ENCODE data around the gene ACBD4. TPM values are rescaled to one million over a fixed set of nuclear protein-coding genes. Genes with fewer than 3 reads are reported as not detected.

The ACBD4 gene
- polyA plus RNA-seq, 1 experiment, result 4.0 TPM

DNA sequence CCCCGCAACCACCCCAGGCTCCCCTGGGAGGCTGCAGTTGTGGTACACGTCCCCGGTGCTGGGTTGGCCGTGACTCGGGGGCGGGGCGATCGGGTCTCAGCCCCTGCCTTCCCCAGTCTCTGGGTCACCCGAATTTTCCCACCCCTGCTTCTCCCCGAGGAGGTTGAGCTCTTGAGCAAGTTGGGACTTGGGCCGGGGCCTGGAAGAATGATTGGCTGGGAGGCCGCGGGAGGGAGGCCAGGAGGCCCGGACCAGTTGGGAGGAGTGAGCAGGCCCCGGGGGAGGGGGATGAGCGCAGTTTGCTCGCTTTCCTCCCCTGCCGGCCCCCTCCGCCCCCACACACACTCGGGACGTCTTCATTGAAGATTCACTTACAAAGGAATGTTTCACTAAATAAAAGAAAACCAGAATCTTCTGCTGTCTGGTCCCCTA is 8.3 kb downstream of the ACBD4 start:
- Histone ChIP-seq H3K27me3 (ENCODE audit: control insufficient read depth, insufficient read depth, low read length) (no peaks in the 10 kb centered on the region), H3K27ac (ENCODE audit: low read depth, low read length) (peak overlapping the region; percentile 93), H3K4me3 (ENCODE audit: low read depth, low read length) (peak overlapping the region; percentile 48), H3K9me3 (ENCODE audit: control insufficient read depth, insufficient read depth, low read length) (no peaks in the 10 kb centered on the region; the same call in 1 of the 2 replicates)
- CTCF ChIA-PET, result interaction anchor here (0.9 to 1.7 kb wide), 3 partner anchors 9 to 54 kb away, joined by 3 to 35 read pairs (median 12); partner anchors contain the start of gene ACBD4
- TF ChIP-seq, protein P1, sequence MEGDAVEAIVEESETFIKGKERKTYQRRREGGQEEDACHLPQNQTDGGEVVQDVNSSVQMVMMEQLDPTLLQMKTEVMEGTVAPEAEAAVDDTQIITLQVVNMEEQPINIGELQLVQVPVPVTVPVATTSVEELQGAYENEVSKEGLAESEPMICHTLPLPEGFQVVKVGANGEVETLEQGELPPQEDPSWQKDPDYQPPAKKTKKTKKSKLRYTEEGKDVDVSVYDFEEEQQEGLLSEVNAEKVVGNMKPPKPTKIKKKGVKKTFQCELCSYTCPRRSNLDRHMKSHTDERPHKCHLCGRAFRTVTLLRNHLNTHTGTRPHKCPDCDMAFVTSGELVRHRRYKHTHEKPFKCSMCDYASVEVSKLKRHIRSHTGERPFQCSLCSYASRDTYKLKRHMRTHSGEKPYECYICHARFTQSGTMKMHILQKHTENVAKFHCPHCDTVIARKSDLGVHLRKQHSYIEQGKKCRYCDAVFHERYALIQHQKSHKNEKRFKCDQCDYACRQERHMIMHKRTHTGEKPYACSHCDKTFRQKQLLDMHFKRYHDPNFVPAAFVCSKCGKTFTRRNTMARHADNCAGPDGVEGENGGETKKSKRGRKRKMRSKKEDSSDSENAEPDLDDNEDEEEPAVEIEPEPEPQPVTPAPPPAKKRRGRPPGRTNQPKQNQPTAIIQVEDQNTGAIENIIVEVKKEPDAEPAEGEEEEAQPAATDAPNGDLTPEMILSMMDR (IDR thresholded peaks at IDR 0.05; ENCODE audit: low read depth, low read length), result no peak
- DNase-seq (ENCODE audit: low read depth, low spot score), result no peak
- POLR2A ChIA-PET, result interaction anchor here (1.1 to 1.6 kb wide), 5 partner anchors 8 to 29 kb away, joined by 3 to 10 read pairs (median 4); partner anchors contain the start of genes ACBD4 and HEXIM2

DNA sequence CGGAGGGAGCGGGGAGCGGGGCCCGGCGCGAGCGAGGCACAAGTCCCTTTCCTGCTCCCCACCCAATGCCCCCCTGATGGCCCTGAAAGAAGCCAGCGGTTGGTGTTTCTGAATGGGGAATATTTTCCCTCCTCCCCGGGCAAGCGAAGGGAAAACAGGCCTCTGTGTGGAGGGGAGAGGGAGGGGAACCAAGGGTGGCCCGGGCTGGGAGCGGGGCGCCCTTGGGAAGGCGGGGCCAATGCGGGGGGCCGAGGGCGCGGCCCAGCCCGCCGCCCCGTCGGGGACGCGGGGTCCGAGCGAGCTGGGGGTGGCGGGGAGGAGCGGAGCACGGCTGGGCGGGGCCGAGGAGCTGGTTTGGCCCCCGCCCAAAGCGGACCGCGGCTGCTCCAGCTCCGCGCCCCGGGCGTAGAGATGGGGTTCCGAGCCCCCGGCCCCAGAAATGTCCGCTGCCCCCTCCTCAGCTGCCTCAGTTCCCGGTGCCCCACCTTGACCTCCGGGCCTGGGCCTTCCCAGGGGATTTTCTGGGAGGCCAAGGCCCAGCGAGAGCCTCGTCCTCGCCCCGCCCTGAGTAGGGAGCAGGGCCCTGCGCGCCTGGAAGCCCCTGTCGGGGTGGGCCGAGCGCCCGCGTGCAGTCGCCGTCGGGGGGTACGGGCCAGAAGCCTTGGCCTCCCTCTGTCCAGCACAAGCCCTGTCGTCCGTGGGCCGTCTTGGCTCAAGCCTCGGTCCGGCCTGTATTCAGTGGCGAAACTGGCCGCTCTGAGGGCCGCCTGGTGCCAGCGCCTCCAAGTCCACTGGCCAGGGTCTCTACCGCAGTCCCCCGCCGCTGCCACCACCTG is 8.9 kb downstream of the ACBD4 start:
- POLR2A ChIA-PET, result interaction anchor here (1.1 to 1.6 kb wide), 5 partner anchors 9 to 29 kb away, joined by 3 to 10 read pairs (median 4); partner anchors contain the start of genes ACBD4 and HEXIM2
- DNase-seq (ENCODE audit: low read depth, low spot score), result no peak
- no peaks in the 10 kb centered on the region for H3K27me3 ChIP-seq (ENCODE audit: control insufficient read depth, insufficient read depth, low read length)
- H3K9me3 ChIP-seq (ENCODE audit: control insufficient read depth, insufficient read depth, low read length), result no peaks in the 10 kb centered on the region; the same call in 1 of the 2 replicates
- TF ChIP-seq, protein P1 (IDR thresholded peaks at IDR 0.05; ENCODE audit: low read depth, low read length), result no peak
- CTCF ChIA-PET, result interaction anchor here (0.9 to 1.7 kb wide), 3 partner anchors 9 to 53 kb away, joined by 3 to 35 read pairs (median 12); partner anchors contain the start of gene ACBD4
- H3K4me3 ChIP-seq (ENCODE audit: low read depth, low read length), result peak overlapping the region; percentile 48
- peak overlapping the region; percentile 93 for H3K27ac ChIP-seq (ENCODE audit: low read depth, low read length)

DNA sequence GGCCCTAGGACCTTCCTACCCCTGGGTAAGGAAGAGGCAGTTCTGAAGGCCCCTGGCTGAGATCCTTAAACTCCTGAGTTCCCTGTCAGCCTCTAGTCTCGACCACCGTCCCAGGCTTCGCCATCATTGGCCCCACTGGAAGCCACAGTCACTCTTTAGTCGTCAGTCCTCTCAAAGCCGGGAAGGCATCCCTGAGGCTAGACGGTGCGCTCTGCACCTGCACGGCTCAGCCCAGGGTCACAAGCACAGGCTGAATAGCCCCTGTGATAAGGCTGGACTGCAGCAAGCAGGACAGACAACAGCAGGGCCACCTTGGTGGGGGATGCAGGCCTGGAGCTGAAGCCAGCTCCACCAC is 9.5 kb downstream of the ACBD4 start:
- POLR2A ChIA-PET, result interaction anchor here (1.1 to 1.4 kb wide), 2 partner anchors 10 to 16 kb away, joined by 4 read pairs; partner anchors contain the start of gene HEXIM2
- CTCF ChIA-PET, result interaction anchor here (1.7 to 1.8 kb wide), 3 partner anchors 10 to 53 kb away, joined by 12 to 35 read pairs (median 20); partner anchors contain the start of gene ACBD4
- H3K27me3 ChIP-seq (ENCODE audit: control insufficient read depth, insufficient read depth, low read length), result no peaks in the 10 kb centered on the region
- no peak for DNase-seq (ENCODE audit: low read depth, low spot score)
- peak overlapping the region; percentile 57 for H3K27ac ChIP-seq (ENCODE audit: low read depth, low read length)
- no peaks in the 10 kb centered on the region; the same call in 1 of the 2 replicates for H3K9me3 ChIP-seq (ENCODE audit: control insufficient read depth, insufficient read depth, low read length)
- H3K4me3 ChIP-seq (ENCODE audit: low read depth, low read length), result no peak overlapping the region
- TF ChIP-seq, protein P1 (IDR thresholded peaks at IDR 0.05; ENCODE audit: low read depth, low read length), result no peak

DNA sequence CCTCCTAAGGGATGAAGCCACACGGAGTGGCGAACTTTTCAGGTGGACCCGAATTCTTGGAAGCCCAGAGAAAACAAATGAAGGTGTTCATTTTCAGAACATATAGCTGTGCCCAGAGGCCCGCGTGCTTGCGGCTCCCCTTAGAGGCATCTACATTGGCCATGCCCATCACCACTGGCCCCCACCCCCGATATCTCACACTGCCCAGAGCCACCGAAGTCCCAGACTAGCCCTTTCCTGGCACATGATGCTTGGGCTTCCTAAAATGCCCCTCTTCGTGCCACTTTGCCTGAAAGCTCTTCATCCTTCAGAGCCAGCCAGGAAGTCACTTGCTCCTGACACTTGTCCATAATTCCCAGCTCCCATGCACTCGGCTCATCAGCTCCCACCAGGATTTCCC is 10.7 kb downstream of the ACBD4 start:
- TF ChIP-seq, protein P1 (IDR thresholded peaks at IDR 0.05; ENCODE audit: low read depth, low read length), result no peak
- Histone ChIP-seq H3K9me3 (ENCODE audit: control insufficient read depth, insufficient read depth, low read length) (no peaks in the 10 kb centered on the region; the same call in 1 of the 2 replicates), H3K27ac (ENCODE audit: low read depth, low read length) (no peak overlapping the region), H3K27me3 (ENCODE audit: control insufficient read depth, insufficient read depth, low read length) (no peaks in the 10 kb centered on the region), H3K4me3 (ENCODE audit: low read depth, low read length) (no peak overlapping the region)
- ChIA-PET CTCF (interaction anchor here (1.8 kb wide), 1 partner anchor 11 kb away, joined by 20 read pairs; the partner anchor contains the start of gene ACBD4), POLR2A (interaction anchor here (7.4 kb wide), 1 partner anchor 13 kb away, joined by 399 read pairs; the partner anchor contains the start of gene HEXIM2)
- DNase-seq (ENCODE audit: low read depth, low spot score), result no peak

Data from AG04450 (cell line).